ENCODE data around the gene EWSR1.

DNA sequence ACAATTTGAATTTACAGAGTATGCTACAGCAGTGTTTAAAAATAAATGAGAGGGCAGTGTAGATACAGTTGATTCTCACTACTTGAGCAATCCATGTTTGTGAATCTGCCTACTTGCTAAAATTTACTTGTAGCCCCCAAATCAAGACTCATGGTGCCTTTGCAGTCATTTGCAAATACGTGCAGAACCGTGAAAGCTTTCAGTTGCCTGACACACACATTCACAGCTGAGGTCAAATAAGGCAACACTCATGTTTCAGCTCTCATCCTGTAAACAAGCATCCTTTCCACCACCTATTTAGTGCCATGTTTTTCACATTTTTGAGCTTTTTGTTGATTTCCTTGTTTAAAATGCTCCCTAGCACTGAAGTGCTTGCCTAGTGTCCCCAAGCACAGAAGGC is 80.0 kb downstream of the EWSR1 start:
- TF ChIP-seq CREB1 (IDR thresholded peaks at IDR 0.05; ENCODE audit: low read depth) (no peak), CEBPB (IDR thresholded peaks at IDR 0.05) (no peak), RAD21 (IDR thresholded peaks at IDR 0.05; ENCODE audit: low read depth) (no peak), YY1 (IDR thresholded peaks at IDR 0.05; ENCODE audit: low read depth) (no peak), EP300 (IDR thresholded peaks at IDR 0.05; ENCODE audit: borderline replicate concordance) (no peak), TCF12 (IDR thresholded peaks at IDR 0.05; ENCODE audit: low read depth) (no peak), FOXM1 (IDR thresholded peaks at IDR 0.05; ENCODE audit: borderline replicate concordance, low read depth) (no peak), EGR1 (IDR thresholded peaks at IDR 0.05) (no peak)
- TF ChIP-seq, protein P1, sequence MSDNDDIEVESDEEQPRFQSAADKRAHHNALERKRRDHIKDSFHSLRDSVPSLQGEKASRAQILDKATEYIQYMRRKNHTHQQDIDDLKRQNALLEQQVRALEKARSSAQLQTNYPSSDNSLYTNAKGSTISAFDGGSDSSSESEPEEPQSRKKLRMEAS (IDR thresholded peaks at IDR 0.05), result no peak
